HG03469 (cell line): ENCODE results near the gene CCDC184.
A peak's percentile ranks its signal among the peaks of the same experiment; 100 is the strongest.

Source experiments
- ATAC-seq: cut with Tn5 transposase; IDR thresholded peaks from one replicate; pipeline ENCODE4 v1.9.1; 2021; ENCODE audit warnings: mild to moderate bottlenecking, moderate library complexity, moderate number of reproducible peaks; ENCODE audit not compliant: unreplicated experiment

CCDC184 gene

DNA sequence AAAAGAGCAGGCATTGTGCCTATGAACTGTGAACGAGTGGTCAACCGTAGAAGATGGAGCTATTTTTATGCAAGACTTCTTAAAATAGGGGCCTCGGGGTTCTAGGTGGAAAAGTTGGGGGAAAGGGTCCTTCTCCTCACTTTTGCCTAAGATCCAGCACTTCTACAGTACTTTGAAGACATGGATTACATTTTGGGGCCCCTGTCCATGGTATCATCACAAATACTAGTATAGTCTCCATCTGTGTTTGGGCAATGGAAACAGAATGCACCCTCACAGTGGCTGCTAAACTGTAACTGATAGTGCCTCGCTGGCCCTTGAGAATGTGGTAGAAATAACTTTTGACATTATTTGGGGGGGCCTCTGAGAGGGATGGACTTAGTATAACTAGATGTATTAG lies 5.5 kb upstream of the CCDC184 start:
- no peak for ATAC-seq

DNA sequence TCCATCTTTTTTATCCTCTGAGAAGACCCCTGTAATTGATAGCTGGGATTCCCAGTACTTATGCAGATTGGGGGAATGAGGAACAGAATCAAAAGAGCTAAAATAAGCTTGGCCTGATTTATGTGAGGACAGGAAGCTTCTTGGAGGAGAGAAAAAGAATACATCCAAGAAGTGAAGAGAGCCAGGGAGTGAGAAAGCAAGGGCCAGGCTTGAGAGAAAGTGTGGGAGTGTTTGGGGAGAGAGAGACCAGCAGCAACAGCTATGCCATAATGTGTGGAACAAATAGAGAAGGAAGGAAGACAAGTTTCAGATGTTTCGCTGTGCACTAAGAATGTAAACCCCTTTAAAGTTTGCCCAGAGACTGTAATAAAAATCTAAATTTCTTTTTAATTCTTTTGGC lies 4.0 kb upstream of the CCDC184 start:
- no peak for ATAC-seq

DNA sequence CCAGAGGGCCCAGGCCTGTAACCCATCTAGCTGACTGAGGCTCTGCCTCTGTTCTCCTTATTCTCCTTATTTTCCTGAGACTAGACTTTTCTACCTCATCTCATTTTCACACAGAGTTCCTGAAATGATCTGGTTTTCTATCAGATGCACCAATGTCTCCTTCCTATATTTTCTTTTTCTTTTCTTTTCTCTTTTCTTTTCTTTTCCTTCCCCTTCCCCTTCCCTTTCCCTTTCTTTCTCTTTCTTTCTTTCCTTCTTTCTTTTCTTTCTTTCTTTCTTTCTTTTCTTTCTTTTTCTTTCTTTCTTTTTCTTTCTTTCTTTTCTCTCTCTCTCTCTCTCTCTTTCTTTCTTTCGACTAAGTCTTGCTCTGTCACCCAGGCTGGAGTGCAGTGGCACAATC lies 3.0 kb upstream of the CCDC184 start:
- no peak for ATAC-seq

DNA sequence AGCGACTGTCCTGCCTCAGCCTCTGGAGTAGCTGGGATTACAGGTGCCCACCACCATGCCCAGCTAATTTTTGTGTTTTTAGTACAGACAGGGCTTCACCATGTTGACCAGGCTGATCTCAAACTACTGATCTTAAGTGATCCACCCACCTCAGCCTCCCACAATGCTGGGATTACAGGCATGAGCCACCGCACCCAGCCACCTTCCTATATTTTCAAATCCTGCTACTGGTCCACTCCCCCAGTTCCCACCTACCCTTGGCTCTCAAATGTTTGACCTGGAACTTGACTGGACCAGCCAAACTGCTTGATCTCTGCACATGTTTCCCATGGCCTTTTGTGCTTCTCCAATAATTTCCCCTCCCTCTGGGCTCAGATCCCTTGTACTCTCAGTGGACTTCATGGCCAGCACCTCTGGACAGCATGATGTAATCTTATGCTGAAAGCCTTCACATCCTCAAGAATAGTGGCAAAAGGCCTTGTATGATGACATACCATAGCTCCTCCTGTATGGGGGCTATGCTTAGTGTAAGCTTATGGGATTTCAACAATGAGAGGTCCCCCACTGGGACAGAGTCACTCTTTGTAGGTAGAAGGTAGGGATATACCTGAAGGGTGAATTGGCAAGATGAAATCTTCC lies 2.5 kb upstream of the CCDC184 start:
- ATAC-seq: no peak

DNA sequence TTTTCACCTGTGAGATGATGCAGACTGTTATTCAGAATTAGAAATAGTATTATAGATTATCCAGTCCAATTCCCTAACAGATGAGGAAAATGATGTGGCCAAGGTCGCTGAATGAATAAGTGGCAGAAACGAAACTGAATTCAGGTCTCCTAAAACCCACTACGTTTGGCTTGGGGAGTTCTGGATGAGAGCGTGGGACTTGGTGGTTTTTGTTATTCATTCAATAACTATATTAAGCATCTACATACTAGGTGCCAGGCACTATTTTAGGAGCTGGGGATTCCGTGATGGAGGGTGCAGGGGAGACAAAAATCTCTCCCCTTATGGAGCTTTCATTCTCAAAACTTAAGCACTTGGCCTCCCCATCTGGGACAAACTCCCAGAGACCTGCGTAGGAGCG lies 813 bp upstream of the CCDC184 start:
- no peak for ATAC-seq

DNA sequence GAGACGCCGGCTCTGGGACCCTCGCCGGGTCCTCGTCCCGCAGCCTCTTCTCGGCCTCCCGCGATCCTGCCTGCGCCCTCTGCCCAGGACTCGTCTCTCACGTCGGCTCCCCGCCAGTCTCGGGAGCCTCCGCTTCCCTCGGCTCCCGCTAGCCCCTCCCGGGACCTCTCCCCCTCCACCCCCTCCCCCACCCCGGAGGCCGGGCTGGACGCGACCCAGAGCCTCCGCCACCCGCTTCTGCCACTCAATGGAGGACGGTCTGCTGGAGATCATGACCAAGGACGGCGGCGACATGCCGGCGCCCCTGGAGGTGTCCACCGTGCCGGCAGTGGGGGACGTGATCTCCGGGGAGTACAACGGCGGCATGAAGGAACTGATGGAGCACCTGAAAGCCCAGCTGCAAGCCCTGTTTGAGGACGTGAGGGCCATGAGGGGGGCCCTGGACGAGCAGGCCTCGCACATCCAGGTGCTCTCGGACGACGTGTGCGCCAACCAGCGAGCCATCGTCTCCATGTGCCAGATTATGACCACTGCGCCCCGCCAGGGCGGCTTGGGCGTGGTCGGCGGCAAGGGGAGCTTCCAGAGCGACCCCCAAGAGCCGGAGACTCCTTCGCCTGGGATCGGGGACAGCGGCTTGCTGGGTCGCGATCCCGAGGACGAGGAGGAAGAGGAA lies 568 bp downstream of the CCDC184 start:
- no peak for ATAC-seq

DNA sequence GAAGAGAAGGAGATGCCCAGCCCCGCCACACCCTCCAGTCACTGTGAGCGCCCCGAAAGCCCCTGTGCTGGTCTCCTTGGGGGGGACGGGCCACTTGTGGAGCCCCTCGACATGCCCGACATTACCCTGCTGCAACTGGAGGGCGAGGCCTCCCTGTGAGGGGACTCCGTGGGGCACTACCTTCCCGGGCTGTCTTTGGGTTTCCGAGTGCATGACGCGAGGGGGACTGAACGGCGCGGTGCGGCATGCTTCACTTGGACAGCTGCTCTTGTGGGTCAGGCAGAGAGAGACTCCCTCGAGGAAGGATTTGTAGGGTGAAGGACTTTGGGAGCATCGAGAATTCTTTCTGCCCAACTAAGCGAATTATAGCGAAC lies 1.1 kb downstream of the CCDC184 start:
- ATAC-seq: no peak

DNA sequence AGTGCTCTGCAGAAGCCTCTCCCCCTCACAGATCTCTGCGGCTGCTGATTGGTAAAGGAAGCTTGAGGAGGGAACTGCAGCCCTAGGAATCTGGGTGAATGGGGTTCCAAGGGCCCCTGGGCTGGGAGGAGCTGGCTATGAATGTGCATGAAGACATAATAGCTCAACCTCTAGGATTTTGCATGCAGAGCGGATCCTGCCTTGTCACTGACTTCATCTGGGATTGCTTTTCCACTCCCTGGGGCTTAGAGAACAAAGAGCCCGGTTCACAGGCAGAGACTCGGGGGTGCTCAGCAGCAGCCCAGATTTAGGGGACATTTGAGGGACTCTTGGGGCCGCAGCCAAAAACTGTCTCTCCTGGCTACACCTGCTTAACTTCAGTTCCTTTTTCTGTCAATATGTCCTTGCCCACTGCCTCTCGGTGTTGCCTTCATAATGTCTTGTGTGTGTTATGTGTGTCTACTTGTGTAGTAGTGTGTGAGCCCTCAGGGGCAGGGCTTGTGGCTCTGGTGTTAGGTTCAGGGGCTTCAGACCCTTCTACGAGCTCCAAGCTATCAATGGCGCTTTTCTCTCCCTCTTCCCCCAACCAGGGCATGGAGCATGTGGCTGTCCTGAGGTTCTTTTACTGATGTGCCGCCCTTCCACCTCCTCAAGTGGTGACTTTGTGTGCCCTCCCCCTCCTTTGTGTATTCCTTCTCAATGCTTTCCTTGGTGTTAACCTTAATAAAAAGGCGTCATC lies 1.9 kb downstream of the CCDC184 start:
- no peak for ATAC-seq

DNA sequence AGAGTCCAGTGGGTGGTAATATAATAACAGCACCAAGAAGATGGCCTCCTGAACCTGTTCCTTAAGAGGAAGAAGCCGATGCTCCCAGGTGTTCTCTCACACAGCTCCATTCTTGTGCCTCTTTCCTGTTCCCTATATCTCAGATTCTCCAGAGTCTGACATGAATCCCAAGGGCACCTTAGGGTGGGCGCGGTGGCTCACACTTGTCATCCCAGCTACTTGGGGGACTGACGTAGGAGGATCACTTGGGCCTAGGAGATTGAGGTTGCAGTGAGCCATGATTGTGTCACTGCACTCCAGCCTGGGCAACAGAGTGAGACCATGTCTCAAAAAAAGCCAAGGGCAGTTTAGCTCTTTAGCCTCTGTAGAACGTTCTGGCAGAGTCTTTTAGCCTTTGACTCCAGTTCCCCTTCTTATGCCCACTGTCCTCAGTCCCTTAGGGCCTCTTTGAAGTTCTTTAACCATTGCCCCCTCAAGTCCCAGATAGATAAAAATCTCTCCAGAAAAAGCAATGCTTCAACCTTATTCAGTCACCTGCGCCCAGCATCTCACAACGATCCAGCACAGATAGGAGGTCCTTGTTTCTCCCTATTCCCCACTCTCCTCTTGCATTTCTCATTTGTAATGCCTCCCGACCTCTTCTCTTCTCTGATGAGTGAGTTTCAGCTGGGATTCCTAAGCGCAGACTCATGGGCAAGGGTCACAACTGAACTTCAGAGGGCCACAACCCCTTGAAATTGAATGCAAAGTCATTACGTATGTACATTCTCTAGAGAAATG lies 4.7 kb downstream of the CCDC184 start:
- no peak for ATAC-seq

DNA sequence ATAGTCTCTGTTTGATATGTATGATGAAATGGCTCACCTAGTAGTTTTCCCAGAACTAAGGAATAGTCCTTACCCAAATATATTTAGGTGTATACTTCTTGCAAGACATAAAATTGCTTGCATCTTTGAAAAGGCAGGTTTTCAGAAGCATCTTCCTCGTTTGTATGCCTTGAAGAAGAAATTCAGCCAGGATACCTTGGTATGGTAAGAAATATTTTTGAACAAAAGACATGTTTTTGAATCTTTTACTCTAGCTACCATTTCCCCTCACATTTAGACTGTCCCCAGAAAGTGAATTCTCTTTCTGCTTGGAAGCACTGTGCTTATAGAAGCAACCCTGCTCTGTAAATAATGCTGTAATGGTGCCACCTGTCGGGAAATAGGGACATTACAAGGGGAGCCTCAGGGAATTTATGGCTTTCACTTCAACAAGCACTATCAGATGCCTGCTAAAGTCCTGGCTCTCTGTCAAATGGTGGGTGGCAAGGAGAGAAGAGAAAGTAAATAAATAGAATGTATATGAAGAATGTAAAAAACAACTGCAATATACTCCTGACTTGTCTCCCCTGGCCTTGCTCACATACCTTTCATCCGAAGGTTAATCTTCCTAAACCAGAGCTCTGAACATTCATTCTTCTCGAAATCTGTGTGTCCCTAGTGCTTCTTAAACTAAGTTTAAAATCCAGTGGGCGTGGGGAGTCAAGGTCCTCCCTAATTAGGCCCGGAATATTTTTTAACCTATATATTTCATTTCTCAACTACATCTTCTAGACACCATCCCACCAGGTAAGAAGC lies 6.1 kb downstream of the CCDC184 start:
- no peak for ATAC-seq

DNA sequence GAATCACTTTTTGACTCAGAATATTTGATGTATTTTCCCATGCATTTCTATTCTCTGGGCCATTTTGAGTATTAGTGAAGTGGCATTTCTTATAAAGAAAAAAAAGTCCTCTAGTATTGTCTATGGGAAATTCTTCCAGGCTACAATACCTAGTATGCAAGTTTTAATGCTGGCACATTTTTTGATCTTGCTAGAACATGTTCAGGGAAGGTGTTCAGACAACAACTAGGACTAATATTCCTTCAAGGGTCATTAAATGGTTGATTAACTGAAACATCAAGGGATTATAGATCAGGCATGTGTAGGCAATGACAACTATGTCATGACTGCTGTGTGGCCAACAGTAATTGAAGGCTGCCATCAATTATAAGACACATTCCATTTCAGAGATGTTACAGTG lies 7.7 kb downstream of the CCDC184 start:
- no peak for ATAC-seq

DNA sequence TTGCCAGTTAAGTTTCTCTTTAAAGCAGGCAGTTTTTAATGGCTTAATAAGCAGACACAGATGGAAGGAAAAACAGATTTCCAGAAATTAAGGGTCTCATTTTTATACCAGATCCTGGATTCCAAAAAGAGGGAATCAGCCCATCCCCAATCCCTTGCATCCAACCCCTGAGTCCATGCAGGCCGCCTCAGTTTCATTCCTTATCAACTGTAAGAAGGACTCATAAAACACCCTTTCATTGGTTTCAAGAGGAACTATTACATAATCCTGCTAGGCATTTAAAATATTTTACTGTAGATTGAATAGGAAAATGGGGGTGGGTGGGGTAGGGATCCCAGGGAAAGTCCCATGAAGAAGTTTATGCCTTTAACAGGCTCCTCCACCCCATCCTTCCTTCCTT lies 9.4 kb downstream of the CCDC184 start:
- ATAC-seq: no peak

DNA sequence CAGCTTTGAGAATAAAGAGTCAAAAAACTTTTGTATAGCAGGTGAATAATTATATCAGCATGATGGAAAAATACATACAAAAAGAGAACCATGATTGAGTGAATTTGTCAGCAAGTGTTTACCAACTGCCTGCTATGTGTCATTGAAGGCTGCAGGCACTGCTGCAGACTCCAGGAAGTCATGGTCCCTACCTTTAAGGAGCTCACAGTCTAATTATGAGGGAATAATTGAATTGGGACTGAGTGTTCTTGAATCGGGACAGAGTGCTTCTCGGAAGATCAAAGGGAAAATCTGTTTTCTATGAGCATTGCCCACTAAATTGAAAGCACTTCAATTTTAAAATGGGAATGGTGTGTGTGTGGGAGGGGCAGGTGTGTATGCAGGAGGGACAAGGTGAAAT lies 10.2 kb downstream of the CCDC184 start:
- no peak for ATAC-seq

DNA sequence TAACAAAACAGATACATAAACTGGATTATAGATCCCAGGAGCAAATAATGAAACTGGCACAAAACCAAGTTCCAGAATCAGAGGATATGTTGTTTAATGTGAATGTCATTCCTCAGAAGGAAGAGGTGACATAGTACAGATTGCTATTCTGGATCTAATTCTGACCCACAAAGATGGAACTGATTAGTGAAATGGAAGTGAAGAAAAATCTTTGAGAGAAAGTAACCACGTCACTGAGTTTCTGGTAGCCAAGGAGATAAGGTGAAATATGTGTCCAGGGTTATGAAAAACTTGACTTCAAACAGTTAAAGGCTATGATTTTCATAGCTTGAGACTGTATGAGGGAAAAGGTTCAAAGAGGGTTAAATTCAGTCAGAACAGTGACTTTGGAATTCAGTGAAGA lies 11.4 kb downstream of the CCDC184 start:
- no peak for ATAC-seq

DNA sequence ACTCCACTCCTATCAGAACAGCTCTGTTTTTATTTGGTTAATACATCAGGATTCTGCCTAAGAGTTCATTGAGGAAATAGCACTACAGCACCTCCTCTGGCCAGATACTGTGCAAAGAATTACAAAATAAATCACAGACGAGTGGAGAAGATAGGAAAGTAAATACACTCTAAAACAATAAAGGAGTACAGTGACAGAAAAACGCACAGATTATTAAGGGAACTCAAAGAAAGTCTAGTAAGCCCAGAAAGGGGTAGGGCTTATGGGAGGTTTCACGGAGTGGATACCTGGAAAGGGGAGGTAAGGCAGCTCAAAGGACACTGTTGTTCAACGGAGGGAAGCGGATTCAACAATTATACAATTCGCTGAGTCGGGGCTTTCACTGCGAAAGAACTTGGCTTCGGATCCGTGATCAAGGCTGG lies 14.1 kb downstream of the CCDC184 start:
- ATAC-seq: no peak

DNA sequence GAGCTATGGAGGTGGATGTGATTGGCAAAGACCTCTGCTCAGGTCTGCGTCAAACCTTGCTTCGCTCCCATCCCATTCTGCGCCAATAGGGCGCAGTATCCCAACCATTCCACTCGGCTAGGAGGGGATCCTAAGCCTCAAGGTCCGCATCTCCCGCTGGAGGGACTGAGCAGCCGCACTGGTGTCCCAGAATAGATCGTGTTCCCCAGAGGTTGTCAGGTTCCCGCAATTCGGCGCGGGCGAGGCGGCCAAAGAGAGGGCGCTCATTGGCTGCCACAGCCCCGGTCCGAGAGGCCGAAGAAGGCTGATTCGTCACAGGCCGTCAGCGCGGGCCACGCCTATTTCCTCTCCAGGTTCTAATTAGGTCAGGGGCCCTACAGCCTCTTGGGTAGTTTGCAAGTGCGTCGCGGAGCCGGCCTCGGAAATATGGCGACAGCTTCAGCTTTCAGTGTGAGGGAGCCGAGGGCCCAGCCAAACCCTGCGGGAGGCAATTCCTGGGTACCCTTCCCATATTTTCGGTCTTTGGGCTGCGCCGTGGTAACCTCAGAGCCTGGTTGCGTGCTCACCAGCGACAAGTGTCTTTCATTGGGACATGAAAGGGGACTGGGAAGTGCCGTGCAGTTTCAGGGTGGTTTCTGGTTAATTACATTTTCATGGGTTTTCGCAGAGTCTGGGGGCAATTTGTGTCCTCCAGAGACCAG lies 14.7 kb downstream of the CCDC184 start:
- ATAC-seq: peak; percentile 98

DNA sequence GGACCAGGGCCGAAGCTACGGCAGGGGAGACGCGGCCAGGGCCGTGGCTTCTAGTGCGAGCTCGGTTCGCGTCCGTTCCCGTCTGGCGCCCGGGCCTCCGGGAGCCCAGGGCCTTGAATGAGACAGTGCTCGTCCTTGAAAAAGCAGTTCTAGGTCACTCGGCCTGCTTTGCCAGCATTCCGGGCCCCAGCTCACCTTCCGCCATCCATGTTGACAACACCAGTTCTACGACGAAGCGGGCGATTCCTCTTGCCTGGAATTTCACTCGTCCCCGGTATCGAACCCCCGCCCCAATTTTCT lies 15.2 kb downstream of the CCDC184 start:
- no peak for ATAC-seq

DNA sequence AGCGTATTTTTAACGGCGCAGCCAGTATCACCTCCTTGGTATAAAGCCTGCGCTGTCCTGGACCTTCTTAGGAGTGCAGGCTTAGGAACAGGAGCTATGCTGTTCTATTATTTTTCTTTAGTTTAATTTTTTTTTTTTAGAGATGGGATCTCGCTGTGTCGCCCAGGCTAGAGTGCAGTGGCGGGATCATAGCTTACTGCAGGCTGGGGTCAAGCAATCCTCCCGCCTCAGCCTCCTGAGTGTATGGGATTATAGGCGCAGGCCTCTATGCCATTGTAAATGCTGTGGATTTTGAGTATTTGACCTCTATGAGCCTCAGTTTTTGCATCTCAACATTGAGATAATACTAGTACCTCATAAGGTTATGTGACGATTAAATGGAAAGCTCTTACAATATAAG lies 15.5 kb downstream of the CCDC184 start:
- no peak for ATAC-seq

DNA sequence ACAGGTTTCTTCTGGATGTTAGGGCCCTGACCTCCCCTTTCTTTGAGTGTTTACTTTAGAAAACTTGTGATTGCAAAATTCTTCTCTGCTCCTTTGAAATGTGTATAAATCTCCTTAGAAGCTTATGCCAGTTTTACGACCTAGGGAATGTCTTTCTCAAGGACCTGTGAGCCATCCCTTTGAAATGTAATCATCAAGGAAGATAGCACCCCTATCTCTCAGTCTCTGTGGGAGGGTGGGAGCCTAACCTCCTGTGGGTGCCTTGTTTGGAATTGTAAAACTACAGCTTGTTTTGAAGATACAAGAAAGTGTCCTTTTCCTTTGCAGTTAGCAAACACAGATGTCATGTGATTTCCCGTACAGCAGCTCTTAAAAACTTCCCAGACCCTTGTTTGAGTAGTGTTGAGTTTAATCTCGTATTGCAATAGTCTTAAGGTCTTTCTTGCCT lies 16.4 kb downstream of the CCDC184 start:
- no peak for ATAC-seq

DNA sequence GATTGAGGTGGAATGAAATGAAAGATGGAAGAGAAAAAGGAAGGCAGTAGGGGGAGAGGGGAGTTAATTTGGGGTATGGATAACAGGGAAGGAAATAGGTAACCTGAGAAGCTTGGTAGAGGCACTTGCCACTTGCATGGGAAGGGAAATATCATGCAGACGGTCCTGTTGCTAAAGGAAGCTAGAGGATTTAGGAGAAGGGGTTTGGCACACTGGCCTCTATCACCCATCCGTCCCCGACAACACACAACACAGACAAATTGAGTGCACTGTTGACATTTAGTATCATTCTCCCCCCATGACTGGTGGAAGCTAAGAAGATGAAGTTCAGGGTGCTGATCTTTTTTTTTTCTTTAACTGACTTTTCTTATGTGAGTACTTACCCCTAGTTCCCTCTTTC lies 17.6 kb downstream of the CCDC184 start:
- no peak for ATAC-seq
